ENCODE results near the gene LIN7A. TPM values are rescaled to one million over a fixed set of nuclear protein-coding genes. Genes with fewer than 3 reads are reported as not detected.

The LIN7A gene
- total and polyA plus RNA-seq, 2 of the 8 experiments (the other 6 are each of a cell fraction or from before 2014, with no cell fraction given), result 5.8 to 22.0 TPM

DNA sequence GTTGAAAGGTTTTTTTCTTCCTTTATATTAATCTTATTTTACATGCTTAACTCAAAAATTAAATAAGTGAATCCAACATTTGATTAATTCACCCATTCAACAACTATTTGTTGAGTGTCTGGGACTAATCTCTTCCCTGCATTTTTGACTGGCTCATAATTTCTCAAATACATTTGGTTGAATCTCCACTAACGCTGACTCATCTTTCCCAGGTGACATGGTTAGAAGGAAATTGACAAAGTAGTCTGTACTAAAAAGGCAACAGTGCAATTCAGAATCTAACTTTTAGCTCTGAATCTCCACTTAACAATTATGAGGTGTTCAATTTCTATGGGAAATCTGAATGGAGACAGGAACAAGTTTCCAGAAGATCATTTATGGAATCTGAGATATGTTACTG is 88.9 kb downstream of the LIN7A start:
- CTCF ChIA-PET (ENCODE audit: partially characterized antibody), result interaction anchor here (0.6 to 1.0 kb wide), 2 partner anchors 11 to 28 kb away, joined by 3 read pairs; no protein-coding TSS in a partner anchor
- Histone ChIP-seq H3K27ac (ENCODE audit: low read depth, low read length) (no peak overlapping the region), H2BK20ac (ENCODE audit: low read length) (no peak overlapping the region), H2BK12ac (ENCODE audit: low read depth, low read length) (no peak overlapping the region), H3K23me2 (ENCODE audit: low read depth, low read length) (no peaks in the 10 kb centered on the region), H2BK120ac (replicated peaks; ENCODE audit: low read depth, low read length) (no peak overlapping the region), H4K91ac (replicated peaks; ENCODE audit: insufficient read length, low read length) (no peak overlapping the region), H3K4me2 (ENCODE audit: insufficient read depth in 1 of 2, low read depth in 2 of 2, low read length in 2 of 2) (no peak overlapping the region), H3K4me1 (replicated peaks in 1 of 4; ENCODE audit: control insufficient read depth in 3 of 4, insufficient read depth in 4 of 4, low read length in 3 of 4) (peaks cover 0 to 16% (median 7%) of the 10 kb centered on the region in 4 experiments; a peak in 4 of 7 replicates), H4K5ac (ENCODE audit: insufficient read length, low read depth, low read length) (no peak overlapping the region), H4K20me1 (replicated peaks in 1 of 2; ENCODE audit: control insufficient read depth in 1 of 2, insufficient read depth in 2 of 2, low read length in 2 of 2) (no peaks in the 10 kb centered on the region), H3K4me3 (ENCODE audit: extremely low read depth in 1 of 4, insufficient read depth in 2 of 4, low read depth in 3 of 4, low read length in 4 of 4) (no peak overlapping the region), H3K9ac (replicated peaks in 1 of 4; ENCODE audit: extremely low read depth in 1 of 4, low read depth in 3 of 4, low read length in 3 of 4) (no peak overlapping the region), H3K27me3 (replicated peaks in 1 of 4; ENCODE audit: control insufficient read depth in 3 of 4, extremely low read depth in 1 of 4, insufficient read depth in 3 of 4, low read length in 3 of 4) (no peaks in the 10 kb centered on the region), H3K18ac (ENCODE audit: extremely low read depth, low read length) (no peak overlapping the region), H2BK5ac (ENCODE audit: low read depth, low read length) (no peak overlapping the region), H3K79me1 (ENCODE audit: low read depth, low read length) (no peaks in the 10 kb centered on the region), H3K56ac (replicated peaks; ENCODE audit: insufficient read length, low read depth, low read length) (no peak overlapping the region), H4K8ac (ENCODE audit: extremely low read depth, insufficient read depth, low read length) (no peak overlapping the region), H3K79me2 (ENCODE audit: control insufficient read depth in 1 of 2, insufficient read depth in 2 of 2, low read length in 2 of 2) (no peaks in the 10 kb centered on the region), H2AFZ (ENCODE audit: low read length) (no peak overlapping the region), H2BK15ac (ENCODE audit: low read length) (no peak overlapping the region), H3K9me3 (ENCODE audit: insufficient read depth in 2 of 2, low read depth in 1 of 2, low read length in 1 of 2) (no peaks in the 10 kb centered on the region), H3K4ac (replicated peaks; ENCODE audit: insufficient read length, low read depth, low read length) (no peak overlapping the region), H3K14ac (ENCODE audit: insufficient read length) (no peak overlapping the region), H3K23ac (ENCODE audit: insufficient read length) (no peak overlapping the region), H3K36me3 (ENCODE audit: control insufficient read depth in 2 of 4, insufficient read depth in 4 of 4, low read length in 3 of 4) (no peaks in the 10 kb centered on the region; a peak in 1 of 8 replicates), H2AK5ac (ENCODE audit: low read depth, low read length) (no peak overlapping the region)
- POLR2A ChIA-PET (ENCODE audit: partially characterized antibody), result interaction anchor here (0.8 kb wide), 1 partner anchor 47 kb away, joined by 3 read pairs; no protein-coding TSS in a partner anchor
- FAIRE-seq (no peak), DNase-seq (ENCODE audit: low read depth in 1 of 2, low spot score in 2 of 2) (no peak)
- WGBS, 2 experiments (ENCODE audit: extremely low coverage in 1 of 2, insufficient coverage in 1 of 2, insufficient read length in 1 of 2, insufficient replicate concordance in 2 of 2, low coverage in 1 of 2, low lambda C conversion rate in 2 of 2, missing lambda C conversion rate in 1 of 2), result 83% methylated on average over 1 of the region's 1 CpG; no CpG with 5 or more reads in 1 of the 2 experiments
- TF ChIP-seq NANOG (IDR thresholded peaks at IDR 0.05; ENCODE audit: insufficient read depth, low read depth, low read length, poor library complexity, severe bottlenecking) (no peak), BACH1 (IDR thresholded peaks at IDR 0.05; ENCODE audit: low read length) (peak; percentile 41; the same call in 1 of the 2 replicates), MAFK (IDR thresholded peaks at IDR 0.05; ENCODE audit: low read depth, low read length) (peak; percentile 35; the same call in 1 of the 2 replicates)
